GM19463 (cell line): ENCODE data around the gene ACSS3.

Experiments used
- ATAC-seq: cut with Tn5 transposase; IDR thresholded peaks from one replicate; pipeline ENCODE4 v1.9.1; 2021; ENCODE audit warnings: mild to moderate bottlenecking, moderate library complexity; ENCODE audit not compliant: unreplicated experiment

ACSS3 gene

DNA sequence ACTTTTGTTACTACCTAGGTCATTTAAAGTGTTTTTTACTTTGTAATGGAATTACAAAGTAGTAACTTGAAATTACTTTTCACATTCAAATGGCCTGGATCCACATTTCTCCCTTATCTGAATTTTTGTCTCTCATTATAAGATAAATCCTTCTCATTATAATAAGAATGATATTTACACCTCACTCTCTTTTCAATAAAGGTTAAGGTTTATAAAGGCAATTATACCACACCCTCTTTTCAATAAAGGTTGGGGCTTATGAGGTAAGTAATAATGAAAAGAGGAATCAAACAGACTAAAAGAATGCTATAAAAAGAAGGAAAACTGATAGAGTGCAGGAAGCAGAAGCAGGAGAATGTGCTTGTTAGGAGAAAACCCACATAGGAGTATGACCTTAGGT is 210.8 kb downstream of the ACSS3 start:
- ATAC-seq, result no peak

DNA sequence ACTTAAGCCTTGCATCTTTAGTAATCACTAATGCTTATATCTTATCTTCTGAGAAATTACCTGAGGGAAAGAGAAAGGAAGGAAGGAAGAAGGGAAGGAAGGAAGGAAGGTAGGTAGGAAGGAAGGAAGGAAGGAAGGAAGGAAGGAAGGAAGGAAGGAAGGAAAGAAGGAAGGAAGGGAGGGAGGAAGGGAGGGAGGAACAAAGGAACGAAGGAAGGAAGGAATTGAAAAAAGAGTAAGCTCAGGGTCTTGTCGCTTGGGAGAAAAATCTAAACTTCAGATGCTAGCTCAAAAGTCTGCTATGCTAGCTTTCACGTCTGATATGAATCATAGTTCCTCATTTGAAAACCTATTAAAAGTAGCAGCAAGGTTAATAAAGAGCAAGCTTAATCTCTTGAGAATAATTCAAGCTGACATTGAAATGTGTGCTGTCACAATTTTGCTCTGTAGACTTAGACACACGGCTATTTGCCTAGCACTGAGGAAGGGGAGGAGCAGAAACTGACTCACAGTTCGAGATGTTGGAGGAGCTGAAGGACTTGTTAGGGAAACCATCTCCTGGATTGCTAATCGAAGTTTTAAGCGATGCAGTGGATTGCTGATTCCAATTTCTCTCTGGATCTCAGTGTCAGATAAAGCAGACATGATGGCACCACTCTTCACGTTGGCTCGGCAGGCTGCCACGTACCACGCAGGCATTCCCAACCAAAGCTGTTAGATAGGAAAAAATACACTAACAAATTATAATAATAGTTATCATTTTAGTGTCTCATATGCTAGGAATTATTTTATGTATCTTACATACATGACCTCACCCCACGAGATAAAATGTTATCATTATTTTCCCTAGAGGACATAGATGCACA is 216.7 kb downstream of the ACSS3 start:
- peak; percentile 72 for ATAC-seq

GRCh38 chr12:81295251-81295650 is 217.4 kb downstream of the ACSS3 start:
- no peak for ATAC-seq

- ATAC-seq, result no peak
Measured at GRCh38 chr12:81296556-81297305, 218.9 kb downstream of the ACSS3 start.

DNA sequence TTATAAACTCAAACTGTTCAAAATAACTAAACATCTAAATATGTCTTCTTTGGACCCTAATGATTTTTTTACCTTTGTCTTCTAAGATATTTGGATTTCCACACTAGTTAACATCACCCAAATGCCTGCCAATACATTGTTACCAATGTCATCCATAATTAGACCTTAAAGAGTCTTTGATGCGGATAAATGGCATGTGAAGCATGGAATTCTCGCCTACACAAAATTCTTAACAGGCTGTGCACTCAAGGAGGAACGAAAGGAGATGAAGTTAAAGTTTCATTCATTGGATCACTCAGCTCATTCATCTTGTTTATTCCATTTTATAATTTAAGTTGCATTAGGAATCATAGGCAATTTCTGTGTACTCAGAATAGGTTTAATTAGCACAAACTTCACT is 219.7 kb downstream of the ACSS3 start:
- no peak for ATAC-seq

- ATAC-seq, result no peak
Measured at GRCh38 chr12:81300454-81300853, 222.6 kb downstream of the ACSS3 start.

- no peak for ATAC-seq
Measured at GRCh38 chr12:81303935-81304334, 226.1 kb downstream of the ACSS3 start.
